Ovary (tissue), 3 donors: ENCODE data around the gene DYNC1I1.

Experiments used
- CTCF ChIP-seq, 3 donors: fragments of 450-650 bp in 2 of 3; fragments of 200-600 bp in 1 of 3; IDR thresholded peaks; one replicate each; pipeline versions ENCODE4 v1.5.1 to v1.8.0; 2016 to 2022; ENCODE audit warnings: antibody characterized with exemption in 3 of 3, mild to moderate bottlenecking in 1 of 3
- EP300 ChIP-seq: sonication (generic); formaldehyde crosslinking; IDR thresholded peaks from one replicate; pipeline ENCODE4 v1.6.1; 2017; ENCODE audit warnings: antibody characterized with exemption
- donor health status: DM: no; HTN: no; CAD: no.

- TF ChIP-seq CTCF (IDR thresholded peaks at IDR 0.05) (no peak), EP300 (no peak)
Measured at GRCh38 chr7:96045919-96046318, 273.6 kb downstream of the DYNC1I1 start.
